Amniotic stem cell (primary cell): Measurements from ENCODE around the gene ATG12.

Experiments used
- DNase-seq: peaks from one replicate; lab custom pipeline; 2025; lab: John Stamatoyannopoulos, UW

ATG12 gene

GRCh38 chr5:115806986-115807653 lies 34.2 kb downstream of the ATG12 start:
- DNase-seq: no peak

GRCh38 chr5:115801984-115802383 lies 39.4 kb downstream of the ATG12 start:
- no peak for DNase-seq

- no peak for DNase-seq
Measured at GRCh38 chr5:115801152-115801551, 40.2 kb downstream of the ATG12 start.

- no peak for DNase-seq
Measured at GRCh38 chr5:115800108-115800507, 41.3 kb downstream of the ATG12 start.

- no peak for DNase-seq
Measured at GRCh38 chr5:115798252-115798651, 43.1 kb downstream of the ATG12 start.

GRCh38 chr5:115796656-115797055 lies 44.7 kb downstream of the ATG12 start:
- no peak for DNase-seq

- DNase-seq: no peak
Measured at GRCh38 chr5:115795700-115796099, 45.7 kb downstream of the ATG12 start.

- no peak for DNase-seq
Measured at GRCh38 chr5:115788440-115788839, 52.9 kb downstream of the ATG12 start.

- no peak for DNase-seq
Measured at GRCh38 chr5:115787426-115787825, 53.9 kb downstream of the ATG12 start.

- DNase-seq: no peak
Measured at GRCh38 chr5:115785381-115786065, 55.8 kb downstream of the ATG12 start.

GRCh38 chr5:115778417-115778816 lies 62.9 kb downstream of the ATG12 start:
- DNase-seq: no peak
